ENCODE measurements around the gene PIGU.
A peak's percentile ranks its signal among the peaks of the same experiment; 100 is the strongest.

Gene PIGU

DNA sequence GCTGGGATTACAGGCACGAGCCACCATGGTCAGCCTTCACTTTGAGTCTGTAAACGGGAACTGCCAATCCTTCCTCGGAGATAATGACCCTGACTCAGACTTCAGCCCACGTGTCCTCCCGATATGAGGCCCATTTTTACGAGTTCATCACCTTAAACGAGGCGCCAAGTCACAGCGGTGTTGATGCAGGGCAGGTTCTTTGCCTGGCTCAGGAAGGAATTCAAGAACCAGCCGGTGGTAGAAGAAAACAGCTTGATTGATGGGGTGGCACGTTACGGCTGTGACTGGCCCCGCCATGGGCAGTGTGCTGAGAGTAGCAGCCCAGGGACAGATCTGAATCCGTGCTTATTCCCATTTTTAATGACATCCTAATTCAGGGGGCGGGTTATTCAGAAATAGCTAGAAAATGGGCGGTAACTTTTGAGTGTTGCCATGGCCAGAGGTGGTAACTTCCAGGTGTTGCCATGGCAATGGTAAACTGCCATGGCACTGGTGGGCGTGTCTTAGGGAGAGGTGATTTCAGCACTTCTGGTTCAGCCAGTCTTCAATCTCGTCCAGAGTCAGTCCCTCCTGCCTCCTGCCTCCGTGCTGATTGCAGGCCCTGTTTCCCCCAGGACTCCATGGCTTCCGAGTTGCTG, 127.5 kb downstream of the PIGU start:
- DNase-seq: peak; percentile 43

DNA sequence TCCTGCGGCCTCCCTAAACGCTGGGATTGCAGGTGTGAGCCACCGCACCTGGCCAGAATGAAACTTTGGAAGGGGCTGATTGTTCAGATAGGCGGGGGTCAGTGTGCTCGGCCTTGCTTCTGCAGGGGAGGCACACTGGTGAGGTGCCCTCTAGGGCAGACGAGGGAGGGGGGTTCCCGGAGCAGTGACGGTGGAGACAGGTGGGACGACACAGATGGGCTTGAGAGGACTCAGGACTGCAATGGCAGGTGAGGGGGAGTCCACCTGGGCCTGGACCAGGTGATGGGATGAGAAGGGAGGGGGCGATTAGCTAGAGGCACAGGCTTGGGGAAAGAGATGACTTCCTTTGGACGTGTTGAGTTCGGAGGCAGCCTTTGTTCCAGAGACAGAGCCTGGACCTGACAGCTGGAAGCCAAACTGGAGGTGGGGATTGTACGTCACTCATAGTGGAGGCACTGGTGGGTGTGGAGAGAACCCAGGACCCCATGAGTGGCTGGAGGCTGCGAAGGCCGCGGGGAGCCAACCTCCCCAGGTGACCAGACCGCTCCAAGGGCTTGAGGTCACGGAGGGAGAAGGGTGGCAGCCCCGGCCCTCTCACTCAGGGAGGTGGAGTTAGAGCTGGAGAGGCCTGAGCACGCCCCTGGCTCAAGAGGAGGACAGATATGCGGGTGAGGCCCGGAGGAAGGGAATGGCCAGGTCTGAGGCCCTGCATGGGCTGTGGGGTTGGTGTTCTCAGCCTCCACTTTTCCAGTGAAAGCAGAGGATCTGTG, 128.9 kb downstream of the PIGU start:
- no peak for DNase-seq

DNA sequence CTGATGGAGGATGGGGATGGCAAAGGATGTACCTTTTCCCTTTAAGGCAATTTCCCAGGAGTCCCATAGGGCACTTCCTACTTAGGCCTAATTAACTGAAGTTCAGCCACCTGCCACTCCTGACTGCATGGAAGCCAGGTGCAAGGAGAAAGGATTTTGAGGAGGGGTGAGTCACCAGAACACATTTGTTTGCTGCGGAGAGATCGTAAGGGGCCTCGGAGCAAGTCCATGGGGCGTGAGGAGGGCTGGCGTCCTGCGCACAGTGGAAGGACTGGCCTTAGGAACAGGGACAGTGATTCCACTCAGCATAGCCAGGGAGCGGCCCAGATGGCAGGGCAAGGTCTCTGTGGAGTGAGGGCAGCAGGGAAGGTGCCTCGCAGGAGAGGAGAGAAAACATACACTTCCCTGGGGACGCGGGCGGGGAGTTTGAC, 130.1 kb downstream of the PIGU start:
- DNase-seq: peak; percentile 87

DNA sequence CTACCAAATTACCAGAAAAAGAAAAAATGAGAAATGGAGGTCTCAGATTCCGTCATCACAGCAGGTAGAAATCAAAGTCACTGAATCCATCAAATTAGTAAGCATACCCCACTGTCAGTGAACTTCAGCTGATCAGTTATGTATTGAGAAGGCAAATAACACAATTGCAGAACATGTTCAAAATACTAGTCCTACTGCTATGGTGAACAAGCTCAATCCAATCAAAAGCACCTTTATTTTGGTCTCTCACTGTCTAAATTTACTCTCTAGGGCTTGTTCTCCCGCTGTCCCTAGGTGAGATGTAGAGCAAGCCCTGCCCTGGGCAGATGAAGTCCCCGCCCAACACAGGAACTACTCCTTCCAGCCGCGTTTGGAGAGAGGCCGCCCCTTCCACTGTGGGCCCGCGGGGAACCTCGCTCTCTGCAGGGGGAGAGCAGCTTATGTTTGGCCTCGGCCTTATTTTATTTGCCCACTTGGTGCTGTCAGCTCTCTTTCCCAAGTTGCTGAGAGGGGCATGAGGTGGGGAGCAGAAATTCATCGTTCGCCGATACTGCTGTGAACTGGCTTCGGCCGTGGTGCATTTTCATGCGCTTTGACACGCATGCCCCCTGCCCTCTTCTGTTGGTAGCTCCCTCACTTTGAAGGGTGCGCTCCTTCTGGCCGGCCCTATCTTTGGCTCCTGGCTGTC, 132.6 kb downstream of the PIGU start:
- DNase-seq: no peak

DNA sequence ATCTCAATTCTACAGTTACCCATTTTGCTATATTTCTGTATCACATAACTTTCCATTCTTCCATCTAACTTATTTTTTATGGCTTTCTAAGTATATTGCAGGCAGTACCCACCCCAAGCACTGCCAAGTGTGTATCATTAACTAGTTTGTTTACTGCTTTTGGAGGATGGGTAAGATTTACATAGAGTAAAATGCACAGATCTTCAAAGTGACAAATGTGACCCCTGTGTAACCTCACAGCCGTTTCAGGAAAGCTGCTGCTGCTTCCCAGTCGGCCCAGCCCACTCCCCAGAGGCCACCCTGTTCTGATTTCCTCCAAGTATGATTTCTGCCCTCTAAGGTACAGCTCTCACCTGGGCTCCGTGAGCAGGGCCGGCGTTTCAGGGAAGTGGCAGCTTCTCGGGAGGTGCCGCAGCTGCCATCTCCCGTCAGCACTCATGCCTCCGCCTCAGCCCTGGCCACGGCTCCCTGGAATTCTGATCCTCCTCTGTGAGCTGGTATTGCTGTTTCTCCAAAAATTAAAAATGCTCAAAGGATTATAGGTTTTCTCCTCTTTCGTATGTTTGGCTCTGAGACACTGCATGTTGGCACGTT, 133.3 kb downstream of the PIGU start:
- DNase-seq: no peak

DNA sequence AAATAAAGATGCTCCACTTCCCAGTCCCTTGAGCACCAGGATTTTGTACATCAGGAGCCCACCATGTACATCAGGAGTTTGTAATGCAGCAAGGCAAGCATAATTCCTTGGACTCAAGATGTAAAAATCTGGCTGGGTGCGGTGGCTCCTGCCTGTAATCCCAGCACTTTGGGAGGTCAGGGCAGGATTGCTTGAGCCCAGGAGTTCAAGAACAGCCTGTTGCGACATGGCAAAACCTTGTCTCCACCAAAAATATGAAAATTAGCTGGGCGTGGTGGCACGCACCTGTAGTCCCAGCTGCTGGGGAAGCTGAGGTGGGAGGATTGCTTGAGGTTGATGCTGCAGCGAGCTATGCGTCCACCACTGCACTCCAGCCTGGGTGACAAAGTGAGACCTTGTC, 134.5 kb downstream of the PIGU start:
- no peak for DNase-seq

DNA sequence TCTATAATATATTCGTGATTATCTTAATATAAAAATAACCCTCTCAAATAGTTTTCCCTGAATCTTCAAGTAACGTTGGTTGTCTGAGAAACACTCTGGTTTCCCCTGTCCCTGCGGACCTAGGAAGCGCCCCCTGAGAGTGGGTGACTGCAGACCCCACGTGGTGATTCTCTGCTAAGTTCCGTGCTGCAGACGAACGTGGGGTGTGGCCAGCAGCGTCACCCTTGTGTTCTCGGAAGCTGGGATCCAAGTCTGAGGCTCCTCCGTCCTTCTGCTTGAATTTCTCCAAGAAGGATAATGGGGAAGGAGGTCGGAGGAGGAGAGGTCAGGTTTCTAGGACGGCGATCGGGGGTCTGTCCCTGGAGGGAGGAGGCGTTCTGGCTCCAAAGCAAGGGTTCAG, 135.0 kb downstream of the PIGU start:
- DNase-seq: no peak

DNA sequence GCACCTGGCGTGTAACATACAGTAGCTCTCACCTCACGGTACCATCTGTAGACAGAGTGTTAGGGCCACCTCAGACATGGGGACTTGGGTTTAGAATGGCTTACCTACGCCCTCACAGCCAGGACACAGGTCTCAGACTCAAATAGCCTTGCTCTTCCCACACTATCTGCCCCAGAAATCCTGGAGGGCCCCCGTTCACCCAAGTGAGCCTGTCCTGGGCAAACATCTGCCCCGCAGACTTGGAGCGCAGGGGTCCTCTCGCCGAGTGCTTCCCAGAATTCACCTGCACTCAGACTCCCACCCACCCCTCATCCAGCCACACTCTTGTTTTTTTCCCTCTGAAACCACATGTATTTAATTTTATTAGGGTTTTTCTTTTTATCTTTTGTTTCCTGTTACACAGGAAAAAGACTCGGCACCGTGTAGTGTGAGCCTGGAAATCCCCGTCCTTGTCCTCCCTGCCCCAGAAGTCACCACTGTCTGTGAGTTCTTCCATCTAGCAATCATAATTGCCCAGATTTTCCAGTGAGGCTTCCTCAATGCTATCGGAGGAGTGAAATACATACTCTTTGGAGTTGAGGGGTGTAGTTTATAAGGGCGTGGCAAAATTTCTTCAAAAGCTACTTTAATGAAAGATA, 135.5 kb downstream of the PIGU start:
- DNase-seq: no peak

DNA sequence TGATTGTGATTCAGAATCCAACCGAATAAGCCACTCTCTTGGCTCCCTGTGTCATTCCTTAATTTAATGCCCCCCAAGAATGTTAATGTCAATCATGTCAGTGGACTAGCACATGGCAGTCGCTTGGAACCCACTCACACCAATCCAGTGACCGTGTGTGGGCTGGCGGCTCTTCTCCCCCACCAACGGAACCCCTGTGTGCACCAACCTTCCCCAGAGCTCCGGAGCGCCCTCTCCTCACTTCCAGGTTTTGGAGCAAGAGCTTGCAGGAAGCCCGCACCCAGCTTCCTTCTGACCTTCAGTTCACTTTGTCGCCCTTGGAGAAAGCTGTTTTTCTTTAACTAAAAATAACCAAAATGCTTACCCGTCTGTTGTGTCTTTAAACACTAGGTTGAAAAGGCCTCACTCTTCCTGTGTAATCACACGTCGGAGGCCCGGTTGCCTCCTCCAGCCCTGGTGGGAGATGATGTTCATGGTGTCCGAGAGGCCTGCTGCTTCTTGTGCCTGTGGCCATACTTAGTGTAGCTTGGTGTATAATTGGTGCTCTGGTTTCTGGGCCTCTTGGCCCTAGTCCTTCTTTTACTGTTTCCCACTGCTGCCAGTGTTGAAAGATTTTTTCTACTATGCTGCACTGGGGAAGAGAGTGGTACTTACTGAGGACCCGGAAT, 136.2 kb downstream of the PIGU start:
- DNase-seq: no peak

DNA sequence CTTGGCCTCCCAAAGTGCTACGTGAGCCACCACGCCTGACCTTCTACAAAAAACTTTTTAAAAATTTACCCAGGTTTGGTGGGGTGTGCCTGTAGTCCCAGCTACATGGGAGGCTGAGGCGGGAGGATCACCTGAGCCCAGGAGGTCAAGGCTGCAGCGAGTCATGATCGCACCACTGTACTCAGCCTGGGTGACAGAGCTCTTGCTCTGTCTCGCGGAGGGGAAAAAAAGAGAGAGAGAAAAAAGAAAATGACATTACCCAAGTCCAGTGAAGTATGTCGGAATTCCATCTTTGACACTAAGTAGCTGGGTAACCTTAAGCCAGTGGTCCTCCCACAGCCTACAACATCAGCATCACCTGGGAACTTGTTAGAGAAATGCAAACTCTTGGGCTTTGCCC, 137.1 kb downstream of the PIGU start:
- DNase-seq: no peak

DNA sequence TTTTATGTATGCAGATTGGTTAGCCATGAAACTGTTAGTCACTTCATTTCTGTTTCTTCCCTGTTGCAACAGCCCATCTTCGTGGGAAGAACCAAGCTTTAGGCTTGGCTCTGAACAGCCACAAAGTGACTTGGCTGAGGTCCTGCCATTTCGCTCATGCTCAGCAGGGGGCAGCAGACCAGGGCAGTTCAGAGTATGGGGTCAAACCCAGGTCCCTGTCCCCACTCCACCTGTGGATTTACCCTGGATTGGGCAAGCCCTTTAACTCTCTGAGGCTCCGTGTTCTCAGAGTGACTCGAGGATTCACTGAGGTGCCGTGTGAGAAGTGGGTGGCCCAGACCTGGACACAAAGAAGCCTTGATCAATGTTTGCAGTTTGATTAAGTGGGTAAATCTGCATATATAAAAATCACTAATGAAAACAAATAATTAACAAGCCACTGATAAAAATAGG, 138.2 kb downstream of the PIGU start:
- peak; percentile 23 for DNase-seq

DNA sequence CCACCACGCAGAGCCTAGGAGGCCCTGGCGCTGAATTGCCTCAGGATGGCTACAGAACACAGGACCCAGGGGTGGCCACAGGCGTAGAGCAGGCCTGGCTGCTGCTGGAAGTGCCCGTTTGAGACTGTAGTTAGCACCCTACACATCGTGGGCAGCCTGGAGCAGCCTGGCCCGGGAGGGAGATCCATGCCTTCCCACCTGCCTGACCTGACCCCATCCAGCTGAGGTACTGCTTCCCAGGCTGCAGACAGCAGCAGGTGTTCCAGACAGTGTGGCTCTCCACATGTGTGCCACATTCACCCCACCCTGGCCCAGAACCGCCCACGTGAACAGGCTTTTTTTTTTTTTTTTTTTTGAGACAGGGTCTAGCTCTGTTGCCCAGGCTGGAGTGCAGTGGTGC, 139.2 kb downstream of the PIGU start:
- no peak for DNase-seq

DNA sequence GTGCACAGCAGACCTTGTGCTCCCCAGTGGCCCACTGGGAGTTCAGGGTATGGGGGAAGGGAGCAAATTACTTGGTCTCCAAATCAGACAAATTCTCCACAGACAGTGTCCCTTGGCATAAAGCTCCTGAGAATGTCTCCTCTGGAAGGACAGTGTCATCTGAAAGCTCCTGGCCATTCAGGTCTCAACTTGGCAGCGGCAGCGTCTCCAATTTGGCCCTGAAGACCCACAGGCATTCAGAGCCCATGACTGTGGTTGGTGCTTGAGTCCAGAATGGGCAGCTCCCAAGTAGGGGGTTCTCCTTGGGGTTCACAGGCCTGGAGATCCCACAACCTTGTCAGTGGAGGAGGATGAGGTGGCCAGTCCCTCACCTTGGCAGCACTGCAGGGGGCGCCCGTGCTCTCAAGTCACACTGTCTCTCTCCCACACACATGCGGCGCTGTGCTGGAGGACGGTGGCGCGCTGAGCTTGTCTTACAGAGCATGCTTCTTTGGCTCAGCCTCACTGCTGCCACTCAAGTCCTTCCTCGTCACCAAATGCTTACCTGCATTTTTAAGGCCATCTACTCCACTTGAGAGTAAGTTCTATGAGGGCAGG, 140.0 kb downstream of the PIGU start:
- no peak for DNase-seq

DNA sequence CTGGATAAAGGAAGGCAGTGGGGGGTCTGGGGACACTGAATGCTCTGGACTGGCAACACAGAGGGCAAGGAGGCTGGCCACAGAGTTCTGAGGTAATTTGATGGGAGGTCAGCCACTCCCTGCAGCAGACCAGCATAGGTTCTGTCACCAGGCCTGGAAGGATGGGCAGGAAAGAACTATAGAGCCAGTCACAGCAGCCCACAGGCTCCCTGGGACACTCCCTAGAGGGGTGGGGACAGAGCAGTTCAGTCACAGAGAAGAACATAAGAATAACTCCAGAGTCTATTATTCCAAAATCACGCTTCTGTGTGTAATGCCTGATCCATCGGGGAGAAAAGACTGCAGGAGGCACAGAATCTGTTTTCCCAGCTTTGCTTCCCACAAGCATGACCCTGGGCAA, 141.0 kb downstream of the PIGU start:
- DNase-seq: no peak

DNA sequence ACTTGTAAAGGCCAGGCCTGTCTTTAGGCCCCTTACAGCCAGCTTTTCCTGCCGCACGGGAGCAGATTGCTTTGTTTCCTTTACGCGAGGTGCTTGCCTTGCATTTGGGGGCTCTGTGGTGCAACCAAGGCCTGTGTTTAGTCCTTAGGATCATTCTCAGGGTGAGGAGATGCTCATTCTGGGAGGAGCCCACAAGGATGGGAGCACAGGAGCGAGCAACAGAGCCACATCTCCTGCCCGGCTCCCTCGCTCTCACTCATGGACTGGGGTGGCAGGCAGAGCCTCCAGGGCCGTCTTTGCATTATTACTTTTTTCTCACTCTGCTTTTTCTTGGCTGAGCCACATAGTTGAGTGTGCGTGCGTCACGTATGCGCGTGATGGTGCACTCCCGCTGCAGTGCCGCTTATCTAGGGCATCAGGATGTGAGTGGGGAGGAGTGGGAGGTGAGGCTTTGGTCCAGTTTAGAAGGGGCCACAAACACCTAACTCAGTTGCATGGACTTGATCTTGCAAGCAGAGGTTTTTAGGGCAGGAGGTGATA, 141.5 kb downstream of the PIGU start:
- no peak for DNase-seq

DNA sequence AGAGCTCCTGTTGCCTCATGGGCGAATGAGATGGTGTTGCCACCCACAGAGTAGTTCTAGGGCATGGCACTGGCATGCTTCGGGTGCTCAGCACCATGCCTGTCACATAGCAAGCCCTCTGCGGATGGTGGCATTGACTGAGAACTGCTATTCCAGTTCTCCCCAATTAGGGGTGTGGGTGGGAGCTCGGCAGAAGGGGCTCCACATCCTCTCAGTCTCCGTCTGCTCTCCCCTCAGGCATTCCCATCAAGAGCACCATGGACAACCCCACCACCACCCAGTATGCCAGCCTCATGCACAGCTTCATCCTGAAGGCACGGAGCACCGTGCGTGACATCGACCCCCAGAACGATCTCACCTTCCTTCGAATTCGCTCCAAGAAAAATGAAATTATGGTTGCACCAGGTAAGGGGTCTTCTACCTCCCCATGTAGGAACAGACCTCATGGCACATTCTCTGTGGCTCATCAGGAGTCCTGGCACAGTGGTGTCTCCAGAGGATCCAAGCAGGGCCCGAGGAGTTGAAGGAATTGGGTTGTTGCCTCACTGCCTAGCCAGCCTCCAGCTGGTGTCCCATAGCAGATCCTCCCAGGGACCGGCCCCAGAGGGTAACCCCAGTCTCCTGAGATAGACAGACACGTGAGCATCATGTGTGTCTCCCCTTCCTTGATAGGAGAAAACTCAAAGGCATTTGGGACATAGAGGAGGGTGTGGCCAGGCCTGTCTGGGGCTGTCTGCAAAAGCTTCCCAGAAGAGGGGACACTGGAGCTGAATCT, 142.3 kb downstream of the PIGU start:
- no peak for DNase-seq

DNA sequence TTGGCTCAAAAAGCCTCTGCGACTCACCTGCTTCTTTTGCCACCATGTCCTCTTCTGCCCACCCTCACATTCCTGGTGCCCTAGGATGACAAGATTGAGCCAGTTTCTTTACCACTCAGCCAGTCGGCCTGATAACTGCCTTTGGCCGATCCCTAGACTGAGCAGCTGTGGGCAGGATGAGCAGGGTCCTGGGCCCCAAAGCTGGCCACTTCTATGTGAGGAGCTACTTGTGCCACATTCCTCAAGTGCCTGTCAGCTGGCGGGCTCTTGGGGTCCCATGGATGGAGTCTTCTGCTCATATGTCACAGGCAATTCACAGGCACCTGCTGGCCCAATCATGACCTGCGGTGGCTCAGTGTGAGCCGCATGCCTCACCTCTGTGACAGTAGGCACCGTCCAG, 144.1 kb downstream of the PIGU start:
- no peak for DNase-seq

DNA sequence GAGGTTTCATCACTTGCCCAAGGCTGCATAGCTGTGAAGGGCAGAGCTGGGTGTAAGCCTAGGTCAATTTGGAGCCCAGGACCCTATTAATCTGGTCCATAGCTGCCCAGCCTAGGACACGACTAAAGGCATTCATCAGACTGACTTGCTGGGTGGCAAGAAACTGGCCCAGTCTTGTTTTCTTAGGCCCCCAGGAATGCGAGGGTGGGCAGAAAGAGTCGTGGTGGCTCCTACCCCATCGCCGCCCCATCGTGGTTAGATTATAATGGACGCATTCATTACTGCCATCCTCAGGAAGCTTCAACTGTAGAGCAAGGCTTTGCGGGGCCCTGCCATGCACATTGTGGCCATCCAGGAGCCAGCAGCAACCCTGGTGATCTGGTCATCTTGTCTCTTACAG, 144.6 kb downstream of the PIGU start:
- no peak for DNase-seq

DNA sequence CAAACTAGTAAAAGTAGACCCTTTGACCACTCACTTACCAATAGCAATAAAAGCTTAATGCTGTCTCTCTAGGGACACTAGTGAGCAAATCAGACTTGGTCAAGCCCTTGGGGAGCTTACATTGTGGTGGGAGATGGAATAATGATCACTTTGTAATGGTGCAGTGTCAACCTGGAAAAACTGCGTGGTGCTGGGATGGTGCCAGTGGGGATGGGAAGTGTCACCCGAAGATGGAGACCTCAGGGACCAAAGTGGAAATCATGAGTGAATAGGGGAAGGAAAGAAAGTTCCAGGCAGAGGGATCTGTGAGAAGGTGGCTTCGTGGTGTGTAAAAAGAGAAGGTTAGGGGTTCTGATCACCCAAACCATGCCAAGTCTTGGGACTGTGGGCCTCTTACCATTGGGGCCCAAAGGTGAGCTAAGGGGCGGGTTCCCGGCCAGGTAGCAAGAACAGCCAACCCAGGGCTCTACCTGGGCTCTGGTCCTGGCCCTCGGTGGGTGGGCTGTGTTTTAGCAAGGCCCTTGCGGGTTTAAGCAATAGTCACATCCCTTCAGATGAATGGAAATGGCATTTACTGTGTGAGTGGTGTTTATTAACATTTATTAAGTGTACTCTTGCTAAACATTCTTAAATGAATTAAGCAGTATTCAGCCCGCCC, 145.2 kb downstream of the PIGU start:
- no peak for DNase-seq

DNA sequence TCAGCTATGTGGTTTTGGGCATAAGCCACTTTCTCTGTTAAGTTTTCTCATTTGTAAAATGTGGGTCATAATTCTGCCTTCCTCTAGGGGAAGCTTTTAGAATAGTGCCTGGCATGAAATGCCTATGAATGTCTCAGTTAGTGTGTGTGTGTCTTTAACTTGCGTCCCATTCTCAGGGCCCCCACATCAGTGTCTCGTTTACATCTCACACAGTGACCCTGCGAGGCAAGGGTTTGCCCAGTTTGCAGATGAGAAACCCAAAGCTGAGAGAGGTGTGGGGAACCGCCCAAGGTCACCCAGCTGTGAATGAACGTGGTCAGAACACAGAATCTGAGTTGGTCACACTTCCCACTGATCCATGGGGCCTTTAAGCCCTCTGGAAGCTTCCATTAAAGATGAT, 146.6 kb downstream of the PIGU start:
- DNase-seq: no peak

DNA sequence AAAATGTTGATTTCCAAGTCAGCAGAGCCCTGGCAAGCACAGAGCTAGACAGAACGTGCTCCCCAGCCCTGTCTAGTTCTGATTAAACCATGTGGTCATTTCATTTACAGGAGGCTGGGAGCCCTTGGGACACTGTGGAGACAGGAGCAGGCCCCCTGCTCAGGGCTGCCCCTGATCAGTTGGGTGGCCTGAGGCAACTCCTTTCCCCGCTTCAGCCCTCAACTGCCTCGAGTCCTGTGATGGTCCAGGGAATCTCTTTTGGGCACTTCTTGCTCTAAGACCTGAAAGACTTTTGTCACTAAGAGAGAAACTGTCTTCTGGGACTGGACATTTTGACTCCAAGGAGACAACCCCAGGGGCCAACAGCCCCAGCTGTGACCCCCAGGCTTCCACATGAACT, 147.2 kb downstream of the PIGU start:
- DNase-seq: no peak

All from NCI-H774 (cell line).